H9 (cell line): ENCODE results near the gene LPIN2. TPM values are rescaled to one million over a fixed set of nuclear protein-coding genes. Genes with fewer than 3 reads are reported as not detected.

Source experiments
- DNase-seq: peaks from one replicate; pipeline ENCODE4 v3.0.0-alpha.2; 2017
- H2AFZ ChIP-seq: one replicate; pipeline ENCODE4 v1.6.1; 2013; ENCODE audit warnings: mild to moderate bottlenecking, low read length, control low read depth, moderate library complexity
- H2AK5ac ChIP-seq: 2 replicates; pipeline ENCODE4 v1.6.1; 2013; ENCODE audit warnings: low read length, control low read depth, mixed read lengths; ENCODE audit not compliant: insufficient read length
- H2BK120ac ChIP-seq: one replicate; pipeline ENCODE4 v1.6.1; 2013; ENCODE audit warnings: low read depth, mild to moderate bottlenecking, low read length, control low read depth, inconsistent platforms; ENCODE audit not compliant: poor library complexity, severe bottlenecking
- H2BK12ac ChIP-seq: 2 replicates; pipeline ENCODE4 v1.6.1; 2013; ENCODE audit warnings: low read length, control low read depth, mixed read lengths, low read depth; ENCODE audit not compliant: insufficient read length
- H2BK15ac ChIP-seq: 2 replicates; pipeline ENCODE4 v1.6.1; 2013; ENCODE audit warnings: low read depth, low read length, control low read depth
- H2BK20ac ChIP-seq: one replicate; pipeline ENCODE4 v1.6.1; 2013; ENCODE audit warnings: low read depth, mild to moderate bottlenecking, low read length, control low read depth, inconsistent platforms; ENCODE audit not compliant: poor library complexity, severe bottlenecking
- H2BK5ac ChIP-seq: 2 replicates; pipeline ENCODE4 v1.6.1; 2013; ENCODE audit warnings: low read length, control low read depth, mixed read lengths; ENCODE audit not compliant: insufficient read length
- H3K14ac ChIP-seq: 2 replicates; pipeline ENCODE4 v1.6.1; 2013; ENCODE audit warnings: low read length, control low read depth; ENCODE audit not compliant: insufficient read depth
- H3K18ac ChIP-seq: 2 replicates; pipeline ENCODE4 v1.6.1; 2013; ENCODE audit warnings: low read depth, mild to moderate bottlenecking, mixed read lengths, low read length, control low read depth; ENCODE audit not compliant: insufficient read length
- H3K23ac ChIP-seq: 2 replicates; pipeline ENCODE4 v1.6.1; 2013; ENCODE audit warnings: low read length, control low read depth, mixed read lengths, low read depth; ENCODE audit not compliant: insufficient read length
- H3K23me2 ChIP-seq: 2 replicates; pipeline ENCODE4 v1.6.1; 2013; ENCODE audit warnings: low read depth, mild to moderate bottlenecking, mixed read lengths, low read length, control low read depth; ENCODE audit not compliant: insufficient read length, poor library complexity, severe bottlenecking
- H3K27ac ChIP-seq: 2 replicates; pipeline ENCODE4 v1.5.1; 2013; ENCODE audit warnings: low read length, control low read depth, mixed read lengths, low read depth; ENCODE audit not compliant: insufficient read length
- H3K27me3 ChIP-seq: 2 replicates; pipeline ENCODE4 v1.6.1; 2013; ENCODE audit warnings: low read length, control low read depth, inconsistent platforms; ENCODE audit not compliant: insufficient read depth
- H3K4ac ChIP-seq: 2 replicates; pipeline ENCODE4 v1.6.1; 2013; ENCODE audit warnings: low read depth, mild to moderate bottlenecking, control low read depth, inconsistent platforms, low read length, moderate library complexity
- H3K4me1 ChIP-seq: 2 replicates; pipeline ENCODE4 v1.6.1; 2013; ENCODE audit warnings: low read length, control low read depth, inconsistent platforms; ENCODE audit not compliant: insufficient read depth
- H3K4me2 ChIP-seq: 2 replicates; pipeline ENCODE4 v1.6.1; 2013; ENCODE audit warnings: low read length, control low read depth, mixed read lengths; ENCODE audit not compliant: insufficient read length, insufficient read depth
- H3K56ac ChIP-seq: 2 replicates; pipeline ENCODE4 v1.6.1; 2013; ENCODE audit warnings: low read depth, mild to moderate bottlenecking, mixed read lengths, low read length, control low read depth; ENCODE audit not compliant: insufficient read length
- H3K79me1 ChIP-seq: 2 replicates; pipeline ENCODE4 v1.6.1; 2013; ENCODE audit warnings: low read depth, mild to moderate bottlenecking, moderate library complexity, low read length, control low read depth, inconsistent platforms; ENCODE audit not compliant: insufficient read depth, poor library complexity, severe bottlenecking
- H3K79me2 ChIP-seq: 2 replicates; pipeline ENCODE4 v1.6.1; 2013; ENCODE audit warnings: low read length, control low read depth, inconsistent platforms; ENCODE audit not compliant: insufficient read depth
- H3K9ac ChIP-seq: 2 replicates; pipeline ENCODE4 v1.6.1; 2013; ENCODE audit warnings: low read length, control low read depth, mixed read lengths; ENCODE audit not compliant: insufficient read length; ENCODE audit errors: extremely low read depth
- H3K9me3 ChIP-seq: one replicate; pipeline ENCODE4 v1.6.1; 2013; ENCODE audit warnings: low read depth, low read length, inconsistent platforms; ENCODE audit not compliant: control insufficient read depth
- H3T11ph ChIP-seq: one replicate; pipeline ENCODE4 v1.6.1; 2013; ENCODE audit warnings: mild to moderate bottlenecking, low read length, control low read depth, inconsistent platforms
- H4K20me1 ChIP-seq: one replicate; pipeline ENCODE4 v1.6.1; 2013; ENCODE audit not compliant: control insufficient read depth, insufficient read length, insufficient read depth
- H4K5ac ChIP-seq: 2 replicates; pipeline ENCODE4 v1.6.1; 2013; ENCODE audit warnings: low read depth, mild to moderate bottlenecking, mixed read lengths, low read length, control low read depth; ENCODE audit not compliant: insufficient read length
- H4K8ac ChIP-seq: replicated peaks from 2 replicates; pipeline ENCODE4 v1.6.1; 2013; ENCODE audit warnings: low read length, control low read depth, mixed read lengths, low read depth; ENCODE audit not compliant: insufficient read length
- H4K91ac ChIP-seq: 2 replicates; pipeline ENCODE4 v1.6.1; 2013; ENCODE audit warnings: low read depth, mild to moderate bottlenecking, moderate library complexity, mixed read lengths, low read length, control low read depth; ENCODE audit not compliant: insufficient read length
- H3K27ac Mint-ChIP-seq, 3 experiments: 2 replicates in 2 of 3; 3 replicates in 1 of 3; pipeline ENCODE4 v1.8.0; 2020 to 2021; ENCODE audit warnings: mixed read lengths in 3 of 3, mild to moderate bottlenecking in 1 of 3, moderate library complexity in 1 of 3
- H3K27me3 Mint-ChIP-seq: 2 replicates; pipeline ENCODE4 v1.8.0; 2021; ENCODE audit warnings: low read depth, mild to moderate bottlenecking, moderate library complexity, mixed read lengths
- H3K36me3 Mint-ChIP-seq, 3 experiments: 2 replicates in 2 of 3; 3 replicates in 1 of 3; pipeline ENCODE4 v1.8.0; 2020 to 2021; ENCODE audit warnings: low read depth in 3 of 3, mixed read lengths in 3 of 3; ENCODE audit not compliant: insufficient read depth in 1 of 3
- H3K4me1 Mint-ChIP-seq, 2 experiments: 2 replicates each; pipeline ENCODE4 v1.8.0; 2020; ENCODE audit warnings: mixed read lengths in 2 of 2
- H3K4me3 Mint-ChIP-seq, 2 experiments: 2 replicates in 1 of 2; 3 replicates in 1 of 2; pipeline ENCODE4 v1.8.0; 2020 to 2021; ENCODE audit warnings: mild to moderate bottlenecking in 2 of 2, mixed read lengths in 2 of 2, moderate library complexity in 1 of 2
- H3K9me3 Mint-ChIP-seq, 2 experiments: 2 replicates in 1 of 2; 3 replicates in 1 of 2; pipeline ENCODE4 v1.8.0; 2020; ENCODE audit warnings: mild to moderate bottlenecking in 2 of 2, mixed read lengths in 2 of 2, moderate library complexity in 1 of 2
- CTCF ChIP-seq: fragments of 200-600 bp; sonication (generic); conservative IDR thresholded peaks from 3 replicates; pipeline ENCODE4 v1.8.0; 2021; ENCODE audit warnings: antibody characterized with exemption, mild to moderate bottlenecking
- WGBS: extraction: QIAGEN DNeasy Blood & Tissue Kit; methylation state at CpG from one replicate; pipeline ENCODE4 v1.1.7; 2013; ENCODE audit warnings: missing lambda C conversion rate, low lambda C conversion rate, mixed read lengths; ENCODE audit not compliant: insufficient read length; ENCODE audit errors: extremely low coverage; 5-methylcytosine and 5-hydroxymethylcytosine counted together
- total RNA-seq: library from RNA; stranded (reverse); gene quantifications from 2 replicates; pipeline ENCODE4 v1.2.1, GENCODE V29; 2021

The LPIN2 gene
- total RNA-seq, 1 experiment from 2014 or later, result 9.2 TPM

- no peak overlapping the region for H3K4me3 Mint-ChIP-seq
- Histone ChIP-seq H3K27ac (no peak overlapping the region), H3K4me1 (no peaks in the 10 kb centered on the region; the same call in 1 of the 2 replicates), H4K20me1 (no peaks in the 10 kb centered on the region), H3K4ac (no peak overlapping the region), H2AFZ (no peak overlapping the region), H3K27me3 (no peaks in the 10 kb centered on the region), H3K9me3 (no peaks in the 10 kb centered on the region), H3K18ac (no peak overlapping the region), H2BK120ac (no peak overlapping the region), H3K14ac (no peak overlapping the region), H2BK5ac (no peak overlapping the region), H4K8ac (no peak overlapping the region), H3K79me2 (no peaks in the 10 kb centered on the region), H3K4me2 (no peak overlapping the region), H4K5ac (no peak overlapping the region), H3K23ac (no peak overlapping the region), H3K9ac (no peak overlapping the region), H2BK20ac (no peak overlapping the region), H3K79me1 (no peaks in the 10 kb centered on the region), H3K23me2 (no peaks in the 10 kb centered on the region), H4K91ac (no peak overlapping the region), H2BK12ac (no peak overlapping the region), H2BK15ac (no peak overlapping the region), H2AK5ac (no peak overlapping the region), H3T11ph (no peak overlapping the region), H3K56ac (no peak overlapping the region)
- peaks cover 8 to 11% of the 10 kb centered on the region in 2 experiments; a peak in 4 of 5 replicates for H3K9me3 Mint-ChIP-seq
- H3K36me3 Mint-ChIP-seq, result peaks cover 0 to 14% (median 3%) of the 10 kb centered on the region in 3 experiments; a peak in 5 of 7 replicates
- WGBS, result no CpG with 5 or more reads among the region's 4 CpGs
- TF ChIP-seq CTCF, result no peak
- no peaks in the 10 kb centered on the region for H3K27me3 Mint-ChIP-seq
- H3K4me1 Mint-ChIP-seq, result peaks cover 17 to 20% of the 10 kb centered on the region in 2 experiments
- no peak overlapping the region for H3K27ac Mint-ChIP-seq
- no peak for DNase-seq
Measured at GRCh38 chr18:3053081-3053480, 40.1 kb upstream of the LPIN2 start.
